HepG2 (cell line): ENCODE data around the gene SMG5. TPM values are rescaled to one million over a fixed set of nuclear protein-coding genes. Genes with fewer than 3 reads are reported as not detected.

Experiments
- NR2C2 ChIP-seq: sonication (generic); formaldehyde crosslinking; IDR thresholded peaks from 2 replicates; pipeline ENCODE4 v1.4.0; 2020; ENCODE audit warnings: missing genetic modification reagents, mild to moderate bottlenecking, moderate library complexity, borderline replicate concordance
- RFXANK ChIP-seq: IDR thresholded peaks from 2 replicates; pipeline ENCODE4 v1.6.1; 2016
- SALL1 ChIP-seq: sonication (generic); formaldehyde crosslinking; IDR thresholded peaks from 2 replicates; pipeline ENCODE4 v1.8.0; 2022; ENCODE audit warnings: mild to moderate bottlenecking, missing genetic modification reagents
- WIZ ChIP-seq: sonication (generic); formaldehyde crosslinking; IDR thresholded peaks from 2 replicates; pipeline ENCODE4 v1.5.1; 2020; ENCODE audit warnings: mild to moderate bottlenecking, missing genetic modification reagents
- YY1 ChIP-seq: IDR thresholded peaks from 2 replicates; pipeline ENCODE4 v1.6.1; 2011; ENCODE audit warnings: low read length, low read depth, moderate library complexity, mild to moderate bottlenecking; ENCODE audit not compliant: insufficient read depth, insufficient replicate concordance
- ZBTB20 ChIP-seq: sonication (generic); formaldehyde crosslinking; IDR thresholded peaks from 2 replicates; pipeline ENCODE4 v1.8.1; 2023; ENCODE audit warnings: missing genetic modification reagents, low read depth, mild to moderate bottlenecking, borderline replicate concordance
- ZNF136 ChIP-seq: sonication (generic); formaldehyde crosslinking; IDR thresholded peaks from 2 replicates; pipeline ENCODE4 v1.8.1; 2022; ENCODE audit warnings: low read depth, mild to moderate bottlenecking, moderate library complexity, missing genetic modification reagents
- ZNF274 ChIP-seq: sonication (generic); formaldehyde crosslinking; IDR thresholded peaks from 2 replicates; pipeline ENCODE4 v1.5.1; 2020; ENCODE audit warnings: mild to moderate bottlenecking, missing genetic modification reagents
- ZNF768 ChIP-seq: sonication (generic); formaldehyde crosslinking; IDR thresholded peaks from 2 replicates; pipeline ENCODE4 v1.4.0; 2020; ENCODE audit warnings: missing genetic modification reagents
- polyA plus RNA-seq, 8 experiments: library from polyadenylated mRNA; depleted of rRNA in 3 of 8; stranded (reverse) in 7 of 8; unstranded in 1 of 8; fragments of >200 nt; fragmentation: Illumina TruSeq in 4 of 8; extraction: Trizol in 4 of 8; gene quantifications; 2 replicates each; pipeline versions ENCODE4 v1.2.1 to v1.2.3, GENCODE V29; 2011 to 2016; ENCODE audit warnings: low read depth in 4 of 8, missing spikeins in 1 of 8, mixed read lengths in 1 of 8; ENCODE audit not compliant: insufficient read depth in 1 of 8
- total RNA-seq, 5 experiments: library from RNA; depleted of rRNA; stranded (reverse); fragments of >200 nt; fragmentation: Illumina TruSeq; extraction: Trizol; gene quantifications; 2 replicates each; pipeline ENCODE4 v1.2.3, GENCODE V29; 2016; ENCODE audit warnings: low read depth in 1 of 5
- TF ChIP-seq, protein P1 (sequence below): sonication (generic); formaldehyde crosslinking; IDR thresholded peaks from 2 replicates; pipeline ENCODE4 v1.5.0; 2020; ENCODE audit warnings: mild to moderate bottlenecking, missing genetic modification reagents, borderline replicate concordance
- TF ChIP-seq, protein P2 (sequence below): sonication (generic); formaldehyde crosslinking; IDR thresholded peaks from 2 replicates; pipeline ENCODE4 v1.5.0; 2020; ENCODE audit warnings: missing genetic modification reagents
- TF ChIP-seq, protein P3 (sequence below): sonication (generic); formaldehyde crosslinking; IDR thresholded peaks from 2 replicates; pipeline ENCODE4 v1.4.0; 2020; ENCODE audit warnings: missing genetic modification reagents

SMG5 gene
- total and polyA plus RNA-seq, 2 of the 13 experiments (the other 11 are each of a cell fraction or from before 2014, with no cell fraction given): 50.5 to 84.0 TPM

DNA sequence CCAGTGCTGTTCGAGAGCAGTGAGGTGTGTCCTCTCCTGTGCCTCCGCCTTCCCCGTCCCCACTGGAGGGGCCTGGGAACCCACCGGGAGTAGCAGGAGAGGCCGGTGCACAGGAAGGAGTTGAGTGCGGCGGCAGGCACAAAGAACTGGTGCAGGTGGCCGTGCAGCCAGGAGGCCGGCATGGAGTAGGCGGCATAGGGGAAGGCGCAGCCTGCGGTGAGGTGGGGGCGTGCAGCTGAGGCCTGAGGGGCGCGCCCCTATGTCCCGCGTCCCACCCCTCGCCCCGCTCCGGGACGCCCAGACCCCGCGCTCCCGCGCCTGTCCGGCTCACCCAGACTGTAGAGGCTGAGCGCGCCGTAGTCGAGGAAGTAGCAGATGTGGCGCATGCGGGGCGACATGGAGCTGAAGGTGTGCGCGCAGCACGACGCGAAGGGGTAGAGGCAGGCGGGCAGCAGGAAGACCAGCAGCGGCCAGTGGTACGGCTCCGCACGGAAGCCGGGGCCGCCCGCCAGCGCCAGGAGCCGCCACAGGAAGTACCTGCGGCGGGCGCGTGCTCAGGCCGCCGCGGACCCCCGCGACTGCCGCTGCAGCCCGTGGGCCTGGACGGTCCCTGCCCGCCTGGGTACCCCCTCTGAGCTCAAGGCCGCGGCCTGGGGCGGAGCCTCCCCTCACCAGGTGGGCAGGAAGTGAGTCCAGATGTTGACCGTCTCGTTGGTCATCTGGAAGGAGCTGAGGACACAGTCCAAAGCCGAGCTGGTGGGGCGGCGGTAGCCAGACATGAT, 37.0 kb downstream of the SMG5 start (continued):
- TF ChIP-seq, protein P1, sequence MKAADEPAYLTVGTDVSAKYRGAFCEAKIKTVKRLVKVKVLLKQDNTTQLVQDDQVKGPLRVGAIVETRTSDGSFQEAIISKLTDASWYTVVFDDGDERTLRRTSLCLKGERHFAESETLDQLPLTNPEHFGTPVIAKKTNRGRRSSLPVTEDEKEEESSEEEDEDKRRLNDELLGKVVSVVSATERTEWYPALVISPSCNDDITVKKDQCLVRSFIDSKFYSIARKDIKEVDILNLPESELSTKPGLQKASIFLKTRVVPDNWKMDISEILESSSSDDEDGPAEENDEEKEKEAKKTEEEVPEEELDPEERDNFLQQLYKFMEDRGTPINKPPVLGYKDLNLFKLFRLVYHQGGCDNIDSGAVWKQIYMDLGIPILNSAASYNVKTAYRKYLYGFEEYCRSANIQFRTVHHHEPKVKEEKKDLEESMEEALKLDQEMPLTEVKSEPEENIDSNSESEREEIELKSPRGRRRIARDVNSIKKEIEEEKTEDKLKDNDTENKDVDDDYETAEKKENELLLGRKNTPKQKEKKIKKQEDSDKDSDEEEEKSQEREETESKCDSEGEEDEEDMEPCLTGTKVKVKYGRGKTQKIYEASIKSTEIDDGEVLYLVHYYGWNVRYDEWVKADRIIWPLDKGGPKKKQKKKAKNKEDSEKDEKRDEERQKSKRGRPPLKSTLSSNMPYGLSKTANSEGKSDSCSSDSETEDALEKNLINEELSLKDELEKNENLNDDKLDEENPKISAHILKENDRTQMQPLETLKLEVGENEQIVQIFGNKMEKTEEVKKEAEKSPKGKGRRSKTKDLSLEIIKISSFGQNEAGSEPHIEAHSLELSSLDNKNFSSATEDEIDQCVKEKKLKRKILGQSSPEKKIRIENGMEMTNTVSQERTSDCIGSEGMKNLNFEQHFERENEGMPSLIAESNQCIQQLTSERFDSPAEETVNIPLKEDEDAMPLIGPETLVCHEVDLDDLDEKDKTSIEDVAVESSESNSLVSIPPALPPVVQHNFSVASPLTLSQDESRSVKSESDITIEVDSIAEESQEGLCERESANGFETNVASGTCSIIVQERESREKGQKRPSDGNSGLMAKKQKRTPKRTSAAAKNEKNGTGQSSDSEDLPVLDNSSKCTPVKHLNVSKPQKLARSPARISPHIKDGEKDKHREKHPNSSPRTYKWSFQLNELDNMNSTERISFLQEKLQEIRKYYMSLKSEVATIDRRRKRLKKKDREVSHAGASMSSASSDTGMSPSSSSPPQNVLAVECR (CRISPR knock-in tag): peak; percentile 50; the same call in 1 of the 2 replicates
- TF ChIP-seq ZNF274 (0 out of 2 replicates have a peak, but pooled peaks have one; percentile 33), ZNF136 (CRISPR knock-in tag) (no peak), SALL1 (CRISPR knock-in tag) (peak; percentile 54), ZBTB20 (CRISPR knock-in tag) (0 out of 2 replicates have a peak, but pooled peaks have one; percentile 27), YY1 (peak; percentile 13), WIZ (CRISPR knock-in tag) (no peak), ZNF768 (CRISPR knock-in tag) (peak; percentile 32; the same call in 1 of the 2 replicates), NR2C2 (CRISPR knock-in tag) (0 out of 2 replicates have a peak, but pooled peaks have one; percentile 17), RFXANK (no peak)
- TF ChIP-seq, protein P2, sequence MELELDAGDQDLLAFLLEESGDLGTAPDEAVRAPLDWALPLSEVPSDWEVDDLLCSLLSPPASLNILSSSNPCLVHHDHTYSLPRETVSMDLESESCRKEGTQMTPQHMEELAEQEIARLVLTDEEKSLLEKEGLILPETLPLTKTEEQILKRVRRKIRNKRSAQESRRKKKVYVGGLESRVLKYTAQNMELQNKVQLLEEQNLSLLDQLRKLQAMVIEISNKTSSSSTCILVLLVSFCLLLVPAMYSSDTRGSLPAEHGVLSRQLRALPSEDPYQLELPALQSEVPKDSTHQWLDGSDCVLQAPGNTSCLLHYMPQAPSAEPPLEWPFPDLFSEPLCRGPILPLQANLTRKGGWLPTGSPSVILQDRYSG (CRISPR knock-in tag): no peak
- TF ChIP-seq, protein P3, sequence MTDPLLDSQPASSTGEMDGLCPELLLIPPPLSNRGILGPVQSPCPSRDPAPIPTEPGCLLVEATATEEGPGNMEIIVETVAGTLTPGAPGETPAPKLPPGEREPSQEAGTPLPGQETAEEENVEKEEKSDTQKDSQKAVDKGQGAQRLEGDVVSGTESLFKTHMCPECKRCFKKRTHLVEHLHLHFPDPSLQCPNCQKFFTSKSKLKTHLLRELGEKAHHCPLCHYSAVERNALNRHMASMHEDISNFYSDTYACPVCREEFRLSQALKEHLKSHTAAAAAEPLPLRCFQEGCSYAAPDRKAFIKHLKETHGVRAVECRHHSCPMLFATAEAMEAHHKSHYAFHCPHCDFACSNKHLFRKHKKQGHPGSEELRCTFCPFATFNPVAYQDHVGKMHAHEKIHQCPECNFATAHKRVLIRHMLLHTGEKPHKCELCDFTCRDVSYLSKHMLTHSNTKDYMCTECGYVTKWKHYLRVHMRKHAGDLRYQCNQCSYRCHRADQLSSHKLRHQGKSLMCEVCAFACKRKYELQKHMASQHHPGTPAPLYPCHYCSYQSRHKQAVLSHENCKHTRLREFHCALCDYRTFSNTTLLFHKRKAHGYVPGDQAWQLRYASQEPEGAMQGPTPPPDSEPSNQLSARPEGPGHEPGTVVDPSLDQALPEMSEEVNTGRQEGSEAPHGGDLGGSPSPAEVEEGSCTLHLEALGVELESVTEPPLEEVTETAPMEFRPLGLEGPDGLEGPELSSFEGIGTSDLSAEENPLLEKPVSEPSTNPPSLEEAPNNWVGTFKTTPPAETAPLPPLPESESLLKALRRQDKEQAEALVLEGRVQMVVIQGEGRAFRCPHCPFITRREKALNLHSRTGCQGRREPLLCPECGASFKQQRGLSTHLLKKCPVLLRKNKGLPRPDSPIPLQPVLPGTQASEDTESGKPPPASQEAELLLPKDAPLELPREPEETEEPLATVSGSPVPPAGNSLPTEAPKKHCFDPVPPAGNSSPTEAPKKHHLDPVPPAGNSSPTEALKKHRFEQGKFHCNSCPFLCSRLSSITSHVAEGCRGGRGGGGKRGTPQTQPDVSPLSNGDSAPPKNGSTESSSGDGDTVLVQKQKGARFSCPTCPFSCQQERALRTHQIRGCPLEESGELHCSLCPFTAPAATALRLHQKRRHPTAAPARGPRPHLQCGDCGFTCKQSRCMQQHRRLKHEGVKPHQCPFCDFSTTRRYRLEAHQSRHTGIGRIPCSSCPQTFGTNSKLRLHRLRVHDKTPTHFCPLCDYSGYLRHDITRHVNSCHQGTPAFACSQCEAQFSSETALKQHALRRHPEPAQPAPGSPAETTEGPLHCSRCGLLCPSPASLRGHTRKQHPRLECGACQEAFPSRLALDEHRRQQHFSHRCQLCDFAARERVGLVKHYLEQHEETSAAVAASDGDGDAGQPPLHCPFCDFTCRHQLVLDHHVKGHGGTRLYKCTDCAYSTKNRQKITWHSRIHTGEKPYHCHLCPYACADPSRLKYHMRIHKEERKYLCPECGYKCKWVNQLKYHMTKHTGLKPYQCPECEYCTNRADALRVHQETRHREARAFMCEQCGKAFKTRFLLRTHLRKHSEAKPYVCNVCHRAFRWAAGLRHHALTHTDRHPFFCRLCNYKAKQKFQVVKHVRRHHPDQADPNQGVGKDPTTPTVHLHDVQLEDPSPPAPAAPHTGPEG: 0 out of 2 replicates have a peak, but pooled peaks have one; percentile 23
